GM21723 (cell line): ENCODE results near the gene HHIPL1.

Source experiments
- ATAC-seq: cut with Tn5 transposase; IDR thresholded peaks from one replicate; pipeline ENCODE4 v1.9.1; 2021; ENCODE audit warnings: mild to moderate bottlenecking, moderate library complexity; ENCODE audit not compliant: unreplicated experiment

Gene HHIPL1

GRCh38 chr14:99673305-99674063 lies 28.6 kb downstream of the HHIPL1 start:
- no peak for ATAC-seq

- ATAC-seq = no peak
Measured at GRCh38 chr14:99674064-99674650, 29.2 kb downstream of the HHIPL1 start.

DNA sequence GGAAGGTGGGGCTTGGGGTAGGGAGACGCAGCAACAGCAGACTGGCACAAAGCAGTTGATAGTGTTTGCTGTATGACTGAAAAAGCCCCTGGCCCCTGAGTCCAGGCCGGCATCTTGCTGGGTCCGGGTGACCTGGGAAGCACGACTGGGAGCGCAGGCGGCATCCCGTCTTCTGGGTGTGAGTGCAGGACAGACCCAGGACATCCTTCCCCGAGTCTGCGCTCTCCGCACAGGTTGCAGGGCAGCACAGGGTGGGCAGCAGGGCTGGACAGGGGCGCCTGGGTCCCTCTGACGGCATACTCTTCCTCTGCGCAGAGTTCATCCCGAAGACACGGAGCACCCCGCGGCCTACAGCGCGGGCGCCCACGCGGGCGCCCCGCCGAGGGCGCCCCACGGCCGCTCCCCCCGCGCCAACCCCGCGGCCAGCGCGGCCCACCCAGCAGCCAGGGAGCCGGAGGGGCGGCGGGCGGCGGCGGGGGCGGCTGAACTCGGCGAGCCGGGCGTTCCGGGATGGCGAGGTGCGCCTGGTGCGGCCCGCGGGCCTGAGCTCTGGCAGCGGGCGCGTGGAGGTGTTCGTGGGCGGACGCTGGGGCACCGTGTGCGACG lies 29.9 kb downstream of the HHIPL1 start:
- no peak for ATAC-seq

GRCh38 chr14:99675382-99675835 lies 30.5 kb downstream of the HHIPL1 start:
- ATAC-seq = no peak

GRCh38 chr14:99675951-99676350 lies 31.0 kb downstream of the HHIPL1 start:
- no peak for ATAC-seq

GRCh38 chr14:99676657-99677056 lies 31.7 kb downstream of the HHIPL1 start:
- no peak for ATAC-seq

DNA sequence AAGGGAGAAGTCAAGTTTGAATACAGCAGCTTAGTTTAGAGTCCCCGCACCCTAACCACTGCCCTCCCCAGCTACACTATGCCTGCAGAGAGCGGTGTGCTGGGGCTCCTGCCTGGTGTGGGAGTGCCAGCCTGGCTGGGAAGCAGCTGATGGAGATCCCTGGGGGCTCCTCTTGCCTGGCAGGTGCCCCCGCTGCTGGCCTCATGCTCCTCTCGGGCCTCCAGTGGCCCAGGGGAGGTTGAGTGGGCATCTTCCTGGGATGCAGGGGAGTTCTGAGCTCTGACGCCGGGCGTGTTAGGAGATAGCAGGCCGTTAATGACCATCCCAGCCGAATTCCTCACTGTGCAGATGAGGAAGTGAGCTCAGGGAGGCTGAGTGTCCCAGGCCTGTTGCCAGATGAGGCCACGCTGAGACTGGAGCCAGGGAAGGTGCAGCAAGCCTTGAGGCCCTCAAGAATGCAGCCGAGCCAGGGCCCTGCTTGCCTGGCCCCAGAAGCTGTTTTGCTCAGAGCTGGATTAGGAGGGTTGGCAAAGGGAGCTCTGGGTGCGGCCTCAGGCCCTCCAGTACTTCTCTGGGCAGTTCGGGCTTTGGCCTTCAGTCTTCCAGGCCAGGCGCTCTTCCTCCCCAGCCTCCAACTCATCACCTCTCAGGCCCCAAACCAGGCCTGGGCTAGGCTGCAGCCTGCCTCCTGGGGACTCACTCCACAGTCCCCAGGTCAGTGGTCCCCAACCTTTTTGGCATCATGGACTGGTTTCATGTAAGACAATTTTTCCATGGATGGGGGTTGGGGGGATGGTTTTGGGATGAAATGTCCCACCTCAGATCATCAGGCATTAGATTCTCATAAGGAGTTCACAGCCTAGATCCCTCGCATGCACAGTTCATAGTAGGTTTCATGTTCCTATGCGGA lies 32.6 kb downstream of the HHIPL1 start:
- no peak for ATAC-seq

GRCh38 chr14:99678198-99678597 lies 33.3 kb downstream of the HHIPL1 start:
- ATAC-seq = no peak

DNA sequence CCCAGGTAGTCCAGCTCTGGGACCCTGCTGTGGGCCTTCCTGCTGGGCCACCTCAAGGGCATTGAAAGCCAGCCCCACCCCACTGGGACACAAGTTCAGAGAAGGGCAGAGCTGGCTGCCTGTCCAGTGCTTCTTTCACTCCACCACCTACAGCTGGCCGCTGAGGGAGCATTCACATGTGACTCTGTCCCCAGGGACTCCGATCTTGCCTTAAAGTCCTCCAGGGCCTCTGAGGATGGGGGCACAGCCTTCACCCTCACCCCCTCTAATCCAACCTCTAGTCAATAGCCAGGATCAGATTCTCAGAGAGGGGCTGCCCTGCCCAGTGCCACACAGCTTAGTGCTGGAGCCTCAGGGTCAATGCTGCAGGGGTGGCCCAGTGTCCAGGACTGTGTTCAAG lies 34.2 kb downstream of the HHIPL1 start:
- no peak for ATAC-seq

GRCh38 chr14:99679543-99679942 lies 34.6 kb downstream of the HHIPL1 start:
- no peak for ATAC-seq

DNA sequence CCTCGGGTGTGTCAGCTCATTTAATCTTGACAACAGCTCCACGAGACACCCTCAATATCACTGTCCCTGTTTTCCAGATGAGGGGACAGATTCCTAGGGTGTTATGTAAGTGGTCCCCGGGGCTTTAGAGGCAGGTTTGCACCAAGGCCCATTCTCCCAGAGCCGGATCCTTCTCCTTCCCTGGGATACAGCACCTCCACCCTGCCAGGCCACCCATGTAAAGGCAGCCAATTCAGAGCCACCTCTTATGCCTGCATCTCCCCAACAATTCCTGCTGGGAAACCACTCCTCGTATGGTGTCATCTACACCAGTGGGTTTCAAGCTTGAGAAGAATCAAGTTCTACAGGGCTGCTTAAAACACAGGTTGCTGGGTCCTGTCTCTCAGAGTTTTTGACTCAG lies 35.1 kb downstream of the HHIPL1 start:
- no peak for ATAC-seq

DNA sequence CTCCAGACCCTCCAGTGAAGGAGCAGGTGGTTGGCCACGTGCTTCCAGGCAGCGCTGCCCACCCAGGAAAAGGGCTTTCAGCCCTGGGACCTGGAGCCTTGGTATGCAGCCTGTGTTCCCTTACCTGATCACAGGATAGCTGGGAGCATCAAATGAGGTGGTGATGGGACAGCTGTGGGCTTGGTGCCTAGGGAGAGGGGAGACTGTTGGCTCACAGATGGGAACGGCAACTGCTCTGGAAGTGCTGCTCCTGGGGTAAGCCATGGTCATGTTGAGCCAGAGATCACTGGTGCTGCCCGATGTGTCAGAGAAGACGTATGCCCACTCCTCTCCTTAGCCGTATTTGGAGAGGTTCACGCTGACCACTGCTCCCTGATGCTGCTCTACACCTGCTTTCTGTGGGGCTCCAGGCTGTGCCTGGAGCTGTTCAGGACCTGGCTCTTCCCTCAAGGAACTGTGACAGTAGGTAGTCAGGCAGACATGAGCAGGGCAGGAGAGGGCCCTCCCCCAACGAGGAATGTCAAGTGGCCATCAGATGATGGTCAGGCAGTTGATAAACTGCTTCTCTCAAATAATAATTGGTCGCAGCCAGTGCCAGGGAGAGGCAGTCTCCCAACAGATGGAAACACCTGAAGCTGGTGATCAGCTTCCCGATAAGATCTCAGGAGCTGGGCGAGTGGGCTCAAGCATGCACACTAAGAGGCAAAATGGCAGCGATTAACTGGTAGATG lies 36.3 kb downstream of the HHIPL1 start:
- no peak for ATAC-seq

GRCh38 chr14:99681832-99682148 lies 36.9 kb downstream of the HHIPL1 start:
- ATAC-seq = no peak

DNA sequence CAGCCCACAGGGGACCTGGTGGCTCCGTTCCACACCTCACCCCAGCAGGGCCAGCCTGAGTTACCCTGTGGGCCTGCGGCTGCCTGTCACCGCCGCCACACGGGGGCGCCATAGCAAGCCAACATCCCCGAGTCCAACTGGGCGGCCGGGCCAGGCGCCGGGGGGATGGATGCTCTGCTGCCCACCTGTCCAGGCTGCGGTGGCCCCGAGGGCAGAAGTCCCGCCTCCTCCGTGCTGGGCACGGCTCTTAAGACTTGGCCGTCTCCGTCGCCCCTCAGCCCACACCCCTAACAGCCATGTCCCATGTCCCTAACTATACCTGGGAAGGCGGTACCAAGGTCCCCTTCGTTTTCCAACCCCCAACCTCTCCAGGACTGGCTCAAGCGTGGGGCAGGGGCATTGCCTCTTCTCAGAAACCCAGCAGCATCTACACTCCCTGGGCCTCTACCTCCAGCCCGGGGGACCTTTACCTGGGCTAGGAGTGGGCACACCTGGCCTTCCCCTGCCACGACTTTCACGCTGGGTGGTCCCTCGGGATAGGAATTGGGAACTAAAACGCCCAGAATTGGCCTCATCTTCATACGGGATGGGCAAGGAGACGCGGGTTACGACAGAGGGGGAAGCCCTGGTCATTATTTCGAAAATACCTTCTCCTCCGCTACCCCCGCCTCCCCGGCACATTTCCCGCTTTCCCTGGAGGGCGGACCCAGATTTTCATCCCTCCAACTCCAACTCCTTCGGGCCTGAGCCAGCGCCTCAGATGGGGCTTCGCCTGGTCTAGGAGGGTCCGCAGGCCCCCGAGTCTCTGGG lies 38.1 kb downstream of the HHIPL1 start:
- peak; percentile 44 for ATAC-seq

DNA sequence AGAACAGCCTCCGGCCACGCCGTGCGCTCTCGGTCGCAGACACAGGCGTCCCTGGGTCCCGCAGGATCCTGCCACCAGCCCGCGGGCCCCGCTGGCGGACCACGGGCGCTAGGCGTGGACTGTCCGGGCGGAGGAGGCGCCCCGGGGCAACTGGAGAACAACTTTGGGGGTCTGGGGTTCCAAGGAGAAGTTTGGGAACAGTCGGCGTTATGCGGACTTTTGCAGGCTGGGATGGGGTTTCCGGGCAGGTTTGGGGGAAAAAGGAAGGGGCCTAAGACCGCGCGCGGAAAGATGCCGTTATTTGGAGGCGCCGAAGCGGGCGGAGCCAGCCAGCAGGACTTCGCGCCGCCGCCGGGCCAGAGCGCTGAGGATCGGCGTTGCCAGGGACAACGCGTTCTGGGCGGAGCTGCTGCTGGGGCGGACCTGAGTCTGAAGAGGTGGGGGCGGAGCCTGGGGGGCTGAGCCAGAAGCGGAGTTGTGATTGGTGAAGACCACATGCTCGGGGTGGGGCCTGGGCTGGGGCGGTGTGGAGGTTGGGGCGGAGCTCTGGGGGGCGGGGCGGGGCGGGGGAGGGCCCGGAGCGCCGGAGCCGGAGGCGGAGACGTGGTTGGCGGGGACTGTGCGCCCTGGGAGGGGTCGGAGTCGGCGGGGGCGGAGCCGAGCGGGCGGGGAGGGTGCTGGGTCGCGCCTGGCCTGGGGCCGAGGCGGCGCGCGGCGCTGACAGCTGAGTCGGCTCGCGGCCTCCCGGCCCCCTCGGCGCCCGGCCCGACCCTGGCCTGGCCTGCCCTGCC lies 38.9 kb downstream of the HHIPL1 start, which contains the start of gene CYP46A1:
TSS of gene CYP46A1 (plus strand) at position 680 of the 791 bp plus-strand sequence. CDS start 120 bp downstream, outside the sequence.
- ATAC-seq = peak; percentile 92

DNA sequence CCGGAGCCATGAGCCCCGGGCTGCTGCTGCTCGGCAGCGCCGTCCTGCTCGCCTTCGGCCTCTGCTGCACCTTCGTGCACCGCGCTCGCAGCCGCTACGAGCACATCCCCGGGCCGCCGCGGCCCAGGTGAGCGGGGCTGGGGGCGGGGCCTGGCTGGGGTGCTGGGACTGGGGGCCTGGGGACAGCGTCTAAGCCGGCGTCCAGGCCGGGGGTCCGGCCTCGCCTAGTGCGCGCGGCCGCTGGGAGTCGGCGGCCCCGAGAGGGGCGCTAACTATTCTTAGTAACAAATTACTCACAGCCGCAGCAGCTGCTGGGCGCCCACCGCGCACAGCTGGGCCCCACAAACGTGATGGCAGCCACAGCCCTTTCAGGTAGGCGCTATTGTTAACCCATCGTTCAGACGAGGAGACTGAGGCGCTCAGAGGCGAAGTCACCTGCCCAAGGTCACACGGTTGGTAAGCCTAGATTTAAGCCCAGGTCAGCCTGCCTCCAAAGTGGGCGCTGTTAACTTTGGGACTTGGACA lies 39.5 kb downstream of the HHIPL1 start:
- ATAC-seq = peak; percentile 38

GRCh38 chr14:99685151-99685591 lies 40.2 kb downstream of the HHIPL1 start:
- ATAC-seq = no peak

DNA sequence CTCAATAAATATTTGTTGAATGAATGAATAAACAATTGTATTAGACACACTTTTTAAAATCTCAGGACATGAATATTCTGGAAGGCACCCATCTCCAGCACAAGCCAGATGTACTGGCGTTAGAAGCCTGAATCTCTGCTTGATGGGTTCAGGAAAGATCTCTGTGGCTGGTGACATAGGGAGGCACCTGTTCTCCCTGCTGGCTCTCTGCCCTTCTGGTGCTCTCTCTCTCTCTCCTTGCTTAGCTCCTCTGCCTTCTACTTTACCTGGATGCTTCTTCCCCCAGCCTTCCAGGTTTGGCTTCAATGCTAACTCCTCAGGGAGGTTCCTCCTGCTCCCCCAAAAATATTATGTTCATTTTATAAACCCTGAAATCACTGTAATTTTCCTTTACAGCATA lies 40.7 kb downstream of the HHIPL1 start:
- ATAC-seq = no peak
